GM12878 (cell line): ENCODE data around the gene N4BP2. TPM values are rescaled to one million over a fixed set of nuclear protein-coding genes. Genes with fewer than 3 reads are reported as not detected.

ENCODE experiments used
- ATAC-seq: fragments of 200-7000 bp; cut with Tn5 transposase; 3 replicates; pipeline ENCODE4 v1.9.1; 2020; ENCODE audit warnings: mild to moderate bottlenecking, moderate library complexity
- BruUV-seq: library from RNA; stranded (reverse); fragments of 400-500 nt; replicated peaks from 2 replicates; lab custom pipeline; 2021; lab: Mats Ljungman, UMichigan
- CTCF ChIA-PET: fragments of 300-600 bp; sonication (Branson Sonifier 250); formaldehyde crosslinking; extraction: SDS; loops from one replicate; lab custom pipeline; 2021; ENCODE audit warnings: inconsistent platforms; lab: Yijun Ruan, JAX
- POLR2A ChIA-PET: fragments of 350-600 bp; formaldehyde crosslinking; extraction: SDS; loops from one replicate; lab custom pipeline; 2021; ENCODE audit warnings: inconsistent platforms; lab: Charles Lee
- RAD21 ChIA-PET: fragments of 300-600 bp; sonication (Branson Sonifier 250); formaldehyde crosslinking; loops from one replicate; lab custom pipeline; 2023; ENCODE audit warnings: antibody characterized with exemption; ENCODE audit not compliant: unreplicated experiment; lab: Charles Lee
- SMC1A ChIA-PET: fragments of 300-600 bp; sonication (Branson Sonifier 250); formaldehyde crosslinking; loops from one replicate; lab custom pipeline; 2023; ENCODE audit not compliant: unreplicated experiment, uncharacterized antibody; lab: Charles Lee
- DNase-seq: peaks from one replicate; pipeline ENCODE4 v3.0.0-alpha.2; 2011; ENCODE audit warnings: low read depth, low spot score
- FAIRE-seq: peaks from 3 replicates; lab custom pipeline; 2011; peaks lifted over from hg19 to GRCh38; lab: Jason Lieb, UNC
- H2AFZ ChIP-seq: 2 replicates; pipeline ENCODE4 v1.6.0; 2011; ENCODE audit warnings: low read depth, low read length, control low read depth; ENCODE audit not compliant: control insufficient read depth
- H3K27ac ChIP-seq: 2 replicates; pipeline ENCODE4 v1.5.1; 2011; ENCODE audit warnings: control low read depth; ENCODE audit not compliant: control insufficient read depth, insufficient read depth
- H3K27me3 ChIP-seq, 2 experiments: replicated peaks in 1 of 2; 2 replicates each; pipeline versions ENCODE4 v1.6.0 to v1.6.1; 2011; ENCODE audit warnings: low read length in 1 of 2; ENCODE audit not compliant: control insufficient read depth in 2 of 2, insufficient read depth in 2 of 2
- H3K36me3 ChIP-seq, 2 experiments: 2 replicates each; pipeline ENCODE4 v1.5.1; 2011; ENCODE audit warnings: low read length in 1 of 2; ENCODE audit not compliant: control insufficient read depth in 2 of 2, insufficient read depth in 2 of 2
- H3K4me1 ChIP-seq: 2 replicates; pipeline ENCODE4 v1.6.1; 2011; ENCODE audit warnings: mild to moderate bottlenecking, low read length, moderate library complexity, mixed read lengths; ENCODE audit not compliant: control insufficient read depth, insufficient read depth
- H3K4me2 ChIP-seq: 2 replicates; pipeline ENCODE4 v1.6.0; 2011; ENCODE audit warnings: control low read depth; ENCODE audit not compliant: control insufficient read depth, insufficient read depth
- H3K4me3 ChIP-seq: fragments of 200-600 bp; sonication (generic); 2 replicates; pipeline ENCODE4 v1.5.1; 2016
- H3K79me2 ChIP-seq: 2 replicates; pipeline ENCODE4 v1.6.0; 2011; ENCODE audit warnings: low read length; ENCODE audit not compliant: control insufficient read depth, insufficient read depth
- H3K9ac ChIP-seq: 2 replicates; pipeline ENCODE4 v1.8.0; 2011; ENCODE audit warnings: low read length, control low read depth, mixed read lengths; ENCODE audit not compliant: control insufficient read depth, insufficient read depth
- H3K9me3 ChIP-seq: replicated peaks from 3 replicates; pipeline ENCODE4 v1.5.1; 2011; ENCODE audit warnings: mild to moderate bottlenecking, low read length; ENCODE audit not compliant: control insufficient read depth, insufficient read depth
- H4K20me1 ChIP-seq: 2 replicates; pipeline ENCODE4 v1.6.0; 2011; ENCODE audit not compliant: control insufficient read depth, insufficient read depth
- BACH1 ChIP-seq: fragments of 450-650 bp; IDR thresholded peaks from 2 replicates; pipeline ENCODE4 v1.6.1; 2017; ENCODE audit warnings: mild to moderate bottlenecking, borderline replicate concordance
- E2F4 ChIP-seq: IDR thresholded peaks from 2 replicates; pipeline ENCODE4 v1.6.1; 2012; ENCODE audit warnings: low read depth, low read length, improper control_type of control experiment
- EP300 ChIP-seq, 2 experiments: fragments of 150-350 bp in 1 of 2; IDR thresholded peaks; 2 replicates each; pipeline ENCODE4 v1.6.1; 2011 to 2012; ENCODE audit warnings: low read depth in 2 of 2, low read length in 2 of 2, borderline replicate concordance in 1 of 2, improper control_type of control experiment in 1 of 2, inconsistent platforms in 1 of 2; ENCODE audit not compliant: control insufficient read depth in 1 of 2
- FOXK2 ChIP-seq: fragments of 450-650 bp; IDR thresholded peaks from 2 replicates; pipeline ENCODE4 v1.6.1; 2017; ENCODE audit warnings: mild to moderate bottlenecking, moderate library complexity
- MTA3 ChIP-seq: IDR thresholded peaks from 2 replicates; pipeline ENCODE4 v1.6.1; 2012; ENCODE audit warnings: low read length, inconsistent platforms, borderline replicate concordance
- POU2F2 ChIP-seq: IDR thresholded peaks from 3 replicates; pipeline ENCODE4 v1.6.1; 2011; ENCODE audit warnings: low read depth, mild to moderate bottlenecking, low read length, borderline replicate concordance
- REST ChIP-seq: IDR thresholded peaks from 2 replicates; pipeline ENCODE4 v1.6.1; 2012; ENCODE audit warnings: mild to moderate bottlenecking, low read depth, low read length
- SMARCA5 ChIP-seq: fragments of 450-650 bp; IDR thresholded peaks from 2 replicates; pipeline ENCODE4 v1.6.1; 2017; ENCODE audit warnings: mild to moderate bottlenecking
- USF2 ChIP-seq: IDR thresholded peaks from 2 replicates; pipeline ENCODE4 v1.6.1; 2011; ENCODE audit warnings: low read depth, low read length, improper control_type of control experiment, borderline replicate concordance
- ZBTB11 ChIP-seq: fragments of 450-650 bp; formaldehyde crosslinking; IDR thresholded peaks from 2 replicates; pipeline ENCODE4 v1.5.0; 2022; ENCODE audit warnings: mild to moderate bottlenecking, missing genetic modification characterization
- WGBS: methylation state at CpG from one replicate; pipeline ENCODE4 v1.1.6; 2016; ENCODE audit warnings: low lambda C conversion rate; ENCODE audit not compliant: insufficient replicate concordance, insufficient coverage; ENCODE audit errors: missing lambda C conversion rate; 5-methylcytosine and 5-hydroxymethylcytosine counted together
- in situ Hi-C: fragments of 300-500 bp; cut with MboI; formaldehyde crosslinking; loops from 9 replicates; pipeline ENCODE4 v1.14.3; 2018; ENCODE audit warnings: mixed read lengths
- intact Hi-C: fragments of 100-400 bp; cut with micrococcal nuclease; formaldehyde crosslinking; loops from one replicate; pipeline ENCODE4 v1.14.2; 2022; ENCODE audit not compliant: unreplicated experiment
- polyA plus RNA-seq, 11 experiments: library from polyadenylated mRNA; depleted of rRNA in 4 of 11; unstranded in 6 of 11; stranded (reverse) in 5 of 11; fragments of >200 nt; fragmentation: Nextera tagmentation in 4 of 11; fragmentation: Illumina TruSeq in 1 of 11; extraction: Ambion mirVana in 4 of 11; extraction: Trizol in 1 of 11; gene quantifications; 1 replicate in 1 of 11; 2 replicates in 10 of 11; pipeline versions ENCODE4 v1.2.1 to v1.2.3, GENCODE V29; 2011 to 2016; ENCODE audit warnings: inconsistent platforms in 2 of 11, missing spikeins in 2 of 11, low read depth in 1 of 11
- total RNA-seq, 4 experiments: library from RNA; depleted of rRNA in 3 of 4; stranded (reverse); fragments of >200 nt in 3 of 4; fragmentation: Illumina TruSeq in 1 of 4; extraction: Trizol in 1 of 4; gene quantifications; 2 replicates each; pipeline versions ENCODE4 v1.2.1 to v1.2.3, GENCODE V29; 2013 to 2021

Gene N4BP2
- total and polyA plus RNA-seq, 10 of the 15 experiments (the other 5 are each of a cell fraction or from before 2014, with no cell fraction given): 2.3 to 18.7 (median 10.0) TPM

GRCh38 chr4:40186665-40187014 lies 130.0 kb downstream of the N4BP2 start:
- peaks cover 45% of the 10 kb centered on the region for H3K4me1 ChIP-seq
- WGBS: 0% methylated on average over 1 of the region's 1 CpG
- peak overlapping the region; percentile 84; the same call in 1 of the 2 replicates for H3K4me2 ChIP-seq
- H3K79me2 ChIP-seq: peaks cover 47% of the 10 kb centered on the region
- ChIA-PET CTCF (interaction anchor here (0.8 to 11.5 kb wide), 12 partner anchors 8 to 577 kb away, joined by 3 to 121 read pairs (median 10); no protein-coding TSS in a partner anchor), RAD21 (interaction anchor here (1.0 to 18.0 kb wide), 14 partner anchors 10 to 486 kb away, joined by 3 to 356 read pairs (median 22); partner anchors contain the start of genes N4BP2 and RHOH), SMC1A (interaction anchor here (1.0 to 20.3 kb wide), 14 partner anchors 8 to 532 kb away, joined by 3 to 374 read pairs (median 14); partner anchors contain the start of gene RHOH), POLR2A (interaction anchor here (0.9 to 7.3 kb wide), 14 partner anchors 11 to 130 kb away, joined by 3 to 102 read pairs (median 12); partner anchors contain the start of genes N4BP2 and RHOH)
- peak overlapping the region; percentile 89 for H3K27ac ChIP-seq
- no peaks in the 10 kb centered on the region for H3K36me3 ChIP-seq
- peak overlapping the region; percentile 57 for H3K9ac ChIP-seq
- no peaks in the 10 kb centered on the region for H4K20me1 ChIP-seq
- DNase-seq (no peak), ATAC-seq (peak; percentile 1; the same call in 1 of the 3 replicates), FAIRE-seq (no peak)
- H3K4me3 ChIP-seq: no peak overlapping the region
- H2AFZ ChIP-seq: no peak overlapping the region
- intact Hi-C loops: loop anchor here (1.0 to 2.0 kb wide), 2 partner anchors 14 to 119 kb away; no protein-coding TSS in a partner anchor
- TSS peak; percentile 65 for BruUV-seq
- in situ Hi-C loops: loop anchor here (25.0 kb wide), 1 partner anchor 1374 kb away; the partner anchor contains the start of gene TLR1
- no peaks in the 10 kb centered on the region for H3K27me3 ChIP-seq
- H3K9me3 ChIP-seq: no peaks in the 10 kb centered on the region
- TF ChIP-seq ZBTB11 (CRISPR knock-in tag) (no peak), POU2F2 (no peak), USF2 (no peak), E2F4 (no peak), REST (no peak), BACH1 (no peak), MTA3 (no peak), EP300 (IDR thresholded peaks at IDR 0.05; ENCODE audit: borderline replicate concordance in 1 of 2, control insufficient read depth in 1 of 2, low read depth in 2 of 2, low read length in 2 of 2) (0 out of 4 replicates have a peak, but pooled peaks of 1 of the 2 experiments have one; percentile 3), FOXK2 (no peak), SMARCA5 (0 out of 2 replicates have a peak, but pooled peaks have one; percentile 2)
